GM12891 (cell line): ENCODE data around the gene BROX.

ENCODE experiments used
- PAX5 ChIP-seq: IDR thresholded peaks from 2 replicates; pipeline ENCODE4 v1.6.1; 2011; ENCODE audit warnings: low read length, moderate library complexity, mild to moderate bottlenecking; ENCODE audit not compliant: insufficient read depth, severe bottlenecking
- POLR2A ChIP-seq: IDR thresholded peaks from 2 replicates; pipeline ENCODE4 v1.6.1; 2011; ENCODE audit warnings: low read depth, low read length, control low read depth
- POLR2AphosphoS5 ChIP-seq: IDR thresholded peaks from 2 replicates; pipeline ENCODE4 v1.6.1; 2011; ENCODE audit warnings: low read depth, low read length, control low read depth
- TAF1 ChIP-seq: IDR thresholded peaks from 2 replicates; pipeline ENCODE4 v1.6.1; 2011; ENCODE audit warnings: low read depth, low read length, control low read depth

DNA sequence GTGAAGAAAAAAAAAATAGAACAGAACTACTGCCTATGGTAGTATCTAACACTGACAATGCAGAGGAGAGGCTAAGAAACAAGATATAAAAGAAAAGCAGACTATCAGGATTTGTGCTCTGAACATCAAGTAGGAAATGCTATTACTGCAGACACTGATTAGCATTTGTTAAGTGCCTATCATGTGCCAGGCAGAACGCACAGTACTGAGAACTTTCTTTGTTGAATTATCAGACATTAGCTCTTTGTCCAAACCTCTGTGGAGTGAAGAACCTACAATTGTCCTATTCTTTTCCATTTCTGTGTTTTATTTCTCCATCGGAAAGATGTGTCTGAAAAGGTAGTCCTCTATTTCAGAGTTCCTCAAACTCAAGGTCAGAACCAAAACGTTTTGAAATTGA is 72.0 kb downstream of the BROX start:
- TF ChIP-seq POLR2AphosphoS5: no peak
- no peak for TF ChIP-seq TAF1
- TF ChIP-seq POLR2A: no peak
- TF ChIP-seq PAX5: no peak
